Activated T-cell treated with anti-CD3 and anti-CD28 coated beads, Interleukin-2, amount 50 U/mL, for 24 hours (primary cell): ENCODE measurements around the gene PUS1.
A peak's percentile ranks its signal among the peaks of the same experiment; 100 is the strongest.

Experiments used
- DNase-seq: peaks from one replicate; pipeline ENCODE4 v3.0.0-alpha.2; 2020
- H3K27ac Mint-ChIP-seq: 2 replicates; pipeline ENCODE4 v1.8.0; 2020; ENCODE audit warnings: mild to moderate bottlenecking, mixed read lengths
- H3K27me3 Mint-ChIP-seq: 2 replicates; pipeline ENCODE4 v1.8.0; 2020; ENCODE audit warnings: mixed read lengths
- H3K36me3 Mint-ChIP-seq: 2 replicates; pipeline ENCODE4 v1.8.0; 2020; ENCODE audit warnings: low read depth, mixed read lengths
- H3K4me1 Mint-ChIP-seq: 2 replicates; pipeline ENCODE4 v1.8.0; 2020; ENCODE audit warnings: low read depth, mixed read lengths
- H3K4me3 Mint-ChIP-seq: 2 replicates; pipeline ENCODE4 v1.8.0; 2020; ENCODE audit warnings: mild to moderate bottlenecking, moderate library complexity, mixed read lengths
- H3K9me3 Mint-ChIP-seq: 2 replicates; pipeline ENCODE4 v1.8.0; 2020; ENCODE audit warnings: mixed read lengths

Gene PUS1

GRCh38 chr12:131917711-131918306 is 11.3 kb upstream of the PUS1 start:
- no peaks in the 10 kb centered on the region for H3K27me3 Mint-ChIP-seq
- peaks cover 33% of the 10 kb centered on the region for H3K36me3 Mint-ChIP-seq
- H3K9me3 Mint-ChIP-seq = no peaks in the 10 kb centered on the region
- H3K27ac Mint-ChIP-seq = no peak overlapping the region
- DNase-seq = no peak
- H3K4me3 Mint-ChIP-seq = no peak overlapping the region
- no peaks in the 10 kb centered on the region for H3K4me1 Mint-ChIP-seq

- DNase-seq = no peak
- Mint-ChIP-seq H3K36me3 (peaks cover 33% of the 10 kb centered on the region), H3K27ac (no peak overlapping the region), H3K27me3 (no peaks in the 10 kb centered on the region), H3K4me3 (no peak overlapping the region), H3K4me1 (no peaks in the 10 kb centered on the region), H3K9me3 (no peaks in the 10 kb centered on the region)
Observed at GRCh38 chr12:131918311-131919050, 10.6 kb upstream of the PUS1 start.

GRCh38 chr12:131919051-131919347 is 10.1 kb upstream of the PUS1 start:
- H3K36me3 Mint-ChIP-seq = peaks cover 33% of the 10 kb centered on the region
- H3K9me3 Mint-ChIP-seq = no peaks in the 10 kb centered on the region
- no peak overlapping the region for H3K27ac Mint-ChIP-seq
- DNase-seq = no peak
- H3K4me1 Mint-ChIP-seq = no peaks in the 10 kb centered on the region
- H3K4me3 Mint-ChIP-seq = no peak overlapping the region
- no peaks in the 10 kb centered on the region for H3K27me3 Mint-ChIP-seq

GRCh38 chr12:131919366-131920156 is 9.5 kb upstream of the PUS1 start:
- no peak overlapping the region for H3K4me3 Mint-ChIP-seq
- H3K9me3 Mint-ChIP-seq = no peaks in the 10 kb centered on the region
- H3K36me3 Mint-ChIP-seq = peaks cover 28% of the 10 kb centered on the region
- H3K27me3 Mint-ChIP-seq = no peaks in the 10 kb centered on the region
- H3K27ac Mint-ChIP-seq = no peak overlapping the region
- peaks cover 1% of the 10 kb centered on the region for H3K4me1 Mint-ChIP-seq
- DNase-seq = no peak

GRCh38 chr12:131920157-131920508 is 8.9 kb upstream of the PUS1 start:
- Mint-ChIP-seq H3K27ac (no peak overlapping the region), H3K4me1 (peaks cover 5% of the 10 kb centered on the region), H3K9me3 (no peaks in the 10 kb centered on the region), H3K4me3 (no peak overlapping the region), H3K36me3 (peaks cover 23% of the 10 kb centered on the region), H3K27me3 (no peaks in the 10 kb centered on the region)
- no peak for DNase-seq

GRCh38 chr12:131920902-131921840 is 7.9 kb upstream of the PUS1 start:
- H3K4me3 Mint-ChIP-seq = no peak overlapping the region
- DNase-seq = no peak
- peaks cover 5% of the 10 kb centered on the region for H3K4me1 Mint-ChIP-seq
- no peak overlapping the region for H3K27ac Mint-ChIP-seq
- no peaks in the 10 kb centered on the region for H3K27me3 Mint-ChIP-seq
- H3K36me3 Mint-ChIP-seq = peaks cover 20% of the 10 kb centered on the region
- H3K9me3 Mint-ChIP-seq = no peaks in the 10 kb centered on the region

- Mint-ChIP-seq H3K27me3 (no peaks in the 10 kb centered on the region), H3K4me3 (no peak overlapping the region), H3K27ac (no peak overlapping the region), H3K9me3 (no peaks in the 10 kb centered on the region), H3K36me3 (peaks cover 16% of the 10 kb centered on the region), H3K4me1 (peaks cover 5% of the 10 kb centered on the region)
- no peak for DNase-seq
Observed at GRCh38 chr12:131921866-131922769, 7.0 kb upstream of the PUS1 start.

- DNase-seq = no peak
- Mint-ChIP-seq H3K36me3 (peaks cover 16% of the 10 kb centered on the region), H3K27ac (no peak overlapping the region)
Observed at GRCh38 chr12:131922772-131923171, 6.3 kb upstream of the PUS1 start.

GRCh38 chr12:131923260-131923659 is 5.8 kb upstream of the PUS1 start:
- Mint-ChIP-seq H3K4me1 (peaks cover 11% of the 10 kb centered on the region), H3K27me3 (no peaks in the 10 kb centered on the region), H3K4me3 (no peak overlapping the region), H3K27ac (no peak overlapping the region), H3K36me3 (peaks cover 16% of the 10 kb centered on the region), H3K9me3 (no peaks in the 10 kb centered on the region)
- no peak for DNase-seq

More at GRCh38 chr12:131922772-131923171, 6.3 kb upstream of the PUS1 start:
- H3K27me3 Mint-ChIP-seq = no peaks in the 10 kb centered on the region
- H3K4me1 Mint-ChIP-seq = peaks cover 7% of the 10 kb centered on the region
- H3K9me3 Mint-ChIP-seq = no peaks in the 10 kb centered on the region
- H3K4me3 Mint-ChIP-seq = no peak overlapping the region

- peak overlapping the region; percentile 82 for H3K27ac Mint-ChIP-seq
- DNase-seq = no peak
Observed at GRCh38 chr12:131927110-131928079, 1.7 kb upstream of the PUS1 start.

GRCh38 chr12:131928080-131928710 is 881 bp upstream of the PUS1 start:
- H3K4me1 Mint-ChIP-seq = peaks cover 32% of the 10 kb centered on the region

More at GRCh38 chr12:131927110-131928079, 1.7 kb upstream of the PUS1 start:
- Mint-ChIP-seq H3K4me1 (peaks cover 27% of the 10 kb centered on the region), H3K27me3 (no peaks in the 10 kb centered on the region), H3K4me3 (peak overlapping the region; percentile 97), H3K9me3 (no peaks in the 10 kb centered on the region), H3K36me3 (peaks cover 28% of the 10 kb centered on the region)

More at GRCh38 chr12:131928080-131928710, 881 bp upstream of the PUS1 start:
- Mint-ChIP-seq H3K27ac (peak overlapping the region; percentile 82), H3K9me3 (no peaks in the 10 kb centered on the region), H3K36me3 (peaks cover 36% of the 10 kb centered on the region), H3K27me3 (no peaks in the 10 kb centered on the region), H3K4me3 (peak overlapping the region; percentile 97)
- DNase-seq = no peak
